Measurements from ENCODE around the gene CPXM1. TPM values are rescaled to one million over a fixed set of nuclear protein-coding genes. Genes with fewer than 3 reads are reported as not detected.
"Not testable (repeated sequence)": the region's sequence is repeated elsewhere in the genome, so short reads cannot be mapped to it uniquely, and the experiment has no call there.

CPXM1 gene
- total and polyA plus RNA-seq, 7 donors, result 0.27 to 1.3 (median 0.44) TPM

GRCh38 chr20:2812189-2812588 is 11.8 kb upstream of the CPXM1 start:
- Histone ChIP-seq H3K9me3 (peaks cover 5% of the 10 kb centered on the region), H3K4me3 (no peak overlapping the region), H3K27me3 (ENCODE audit: insufficient read depth in 3 of 3, low read length in 2 of 3) (peaks cover 0 to 49% (median 6%) of the 10 kb centered on the region in 3 donors), H3K27ac (no peak overlapping the region), H3K36me3 (ENCODE audit: insufficient read depth in 1 of 2, low read depth in 1 of 2) (no peaks in the 10 kb centered on the region), H3K4me1 (no peaks in the 10 kb centered on the region)
- TF ChIP-seq CTCF (IDR thresholded peaks at IDR 0.05), result no peak
- ATAC-seq (no peak), DNase-seq (no peak)
- intact Hi-C loops (cut with DNase I), result no loop called here
- 73 to 78% (median 77%) methylated on average over 3 of the region's 3 CpGs for WGBS, 3 donors

DNA sequence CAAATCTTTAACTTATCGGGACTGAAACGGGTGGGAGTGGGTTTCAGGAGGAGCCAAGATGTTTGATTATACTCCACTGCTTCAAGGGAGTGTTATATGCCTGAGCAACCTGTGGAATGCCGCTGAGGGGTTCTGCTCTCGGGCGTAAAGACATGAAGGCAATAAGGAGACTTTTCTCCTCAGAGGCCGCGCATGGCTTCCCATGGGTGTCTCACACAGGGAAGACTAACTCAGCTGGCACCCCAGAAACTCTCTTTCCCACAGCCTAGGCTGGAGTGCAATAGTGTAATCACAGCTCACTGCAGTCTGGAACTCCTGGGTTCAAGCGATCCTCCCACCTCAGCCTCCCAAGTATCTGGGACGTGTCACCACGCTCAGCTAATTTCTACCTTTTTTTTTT is 9.3 kb upstream of the CPXM1 start:
- WGBS, 3 donors, result 90 to 93% (median 92%) methylated on average over 10 of the region's 10 CpGs
- DNase-seq, result no peak
- intact Hi-C loops (cut with DNase I), result no loop called here

DNA sequence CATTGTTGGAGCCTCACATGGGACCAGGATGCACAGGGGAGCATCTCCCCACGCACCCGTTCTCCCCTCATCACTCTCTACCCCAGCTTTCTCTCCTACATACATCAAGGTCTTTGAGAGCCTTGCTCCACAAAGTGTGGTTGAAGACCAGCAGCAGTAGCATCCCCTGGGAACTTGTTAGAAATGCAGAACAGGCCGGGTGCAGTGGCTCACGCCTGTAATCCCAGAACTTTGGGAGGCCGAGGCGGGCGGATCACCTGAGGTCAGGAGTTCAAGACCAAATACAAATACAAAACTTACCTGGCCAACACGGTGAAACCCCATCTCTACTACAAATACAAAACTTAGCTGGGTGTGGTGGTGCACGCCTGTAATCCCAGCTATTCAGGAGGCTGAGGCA is 7.5 kb upstream of the CPXM1 start:
- intact Hi-C loops (cut with DNase I); H3K36me3 ChIP-seq (ENCODE audit: insufficient read depth in 1 of 2, low read depth in 1 of 2); H3K4me1 ChIP-seq; ATAC-seq; H3K9me3 ChIP-seq; DNase-seq; H3K4me3 ChIP-seq; H3K27ac ChIP-seq: not testable (repeated sequence)
- peaks cover 0 to 85% (median 20%) of the 10 kb centered on the region in 3 donors for H3K27me3 ChIP-seq (ENCODE audit: insufficient read depth in 3 of 3, low read length in 2 of 3)
- WGBS, 3 donors, result 62 to 81% (median 71%) methylated on average over 9 of the region's 9 CpGs

More for the DNA sequence above, 9.3 kb upstream of the CPXM1 start:
- Histone ChIP-seq H3K9me3 (peaks cover 5% of the 10 kb centered on the region), H3K36me3 (ENCODE audit: insufficient read depth in 1 of 2, low read depth in 1 of 2) (no peaks in the 10 kb centered on the region), H3K4me1 (no peaks in the 10 kb centered on the region), H3K4me3 (no peak overlapping the region), H3K27ac (no peak overlapping the region), H3K27me3 (ENCODE audit: insufficient read depth in 3 of 3, low read length in 2 of 3) (peaks cover 0 to 70% (median 18%) of the 10 kb centered on the region in 3 donors)
- TF ChIP-seq CTCF (IDR thresholded peaks at IDR 0.05), result no peak
- ATAC-seq, result no peak

GRCh38 chr20:2807019-2807418 is 6.6 kb upstream of the CPXM1 start:
- Histone ChIP-seq H3K27ac (no peak overlapping the region), H3K27me3 (ENCODE audit: insufficient read depth in 3 of 3, low read length in 2 of 3) (peaks cover 0 to 85% (median 22%) of the 10 kb centered on the region in 3 donors), H3K4me3 (no peak overlapping the region), H3K36me3 (ENCODE audit: insufficient read depth in 1 of 2, low read depth in 1 of 2) (no peaks in the 10 kb centered on the region), H3K9me3 (peaks cover under 1% of the 10 kb centered on the region), H3K4me1 (no peaks in the 10 kb centered on the region)
- ATAC-seq (no peak), DNase-seq (no peak)
- TF ChIP-seq CTCF (IDR thresholded peaks at IDR 0.05), result no peak
- WGBS, 3 donors, result 70 to 80% (median 78%) methylated on average over 4 of the region's 4 CpGs
- intact Hi-C loops (cut with DNase I), result no loop called here

DNA sequence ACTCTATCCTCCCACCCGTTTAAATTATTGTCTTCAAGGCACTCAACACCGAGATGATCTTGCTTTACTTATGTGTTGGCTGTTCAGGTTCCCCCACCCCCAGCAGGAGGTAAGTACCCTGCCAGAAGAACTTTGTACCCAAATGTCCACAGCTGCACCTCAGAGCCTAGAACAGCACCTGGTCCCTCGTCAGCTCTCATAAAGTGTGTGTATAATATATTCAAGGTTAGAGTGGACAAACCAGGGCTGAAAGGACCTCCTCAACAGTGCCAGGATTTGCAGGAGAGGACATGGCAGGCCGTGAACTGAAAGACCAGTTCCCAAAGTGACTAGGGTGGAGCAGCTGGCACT is 5.9 kb upstream of the CPXM1 start:
- no peak for TF ChIP-seq CTCF (IDR thresholded peaks at IDR 0.05)
- intact Hi-C loops (cut with DNase I), result no loop called here
- Histone ChIP-seq H3K27me3 (ENCODE audit: insufficient read depth in 3 of 3, low read length in 2 of 3) (peaks cover 0 to 85% (median 25%) of the 10 kb centered on the region in 3 donors), H3K9me3 (no peaks in the 10 kb centered on the region), H3K36me3 (ENCODE audit: insufficient read depth in 1 of 2, low read depth in 1 of 2) (no peaks in the 10 kb centered on the region), H3K27ac (no peak overlapping the region), H3K4me3 (no peak overlapping the region), H3K4me1 (no peaks in the 10 kb centered on the region)
- WGBS, 3 donors, result 30 to 31% (median 31%) methylated on average over 4 of the region's 4 CpGs
- ATAC-seq (no peak), DNase-seq (no peak)
